Measurements from ENCODE around the gene MYLK.

The MYLK gene

DNA sequence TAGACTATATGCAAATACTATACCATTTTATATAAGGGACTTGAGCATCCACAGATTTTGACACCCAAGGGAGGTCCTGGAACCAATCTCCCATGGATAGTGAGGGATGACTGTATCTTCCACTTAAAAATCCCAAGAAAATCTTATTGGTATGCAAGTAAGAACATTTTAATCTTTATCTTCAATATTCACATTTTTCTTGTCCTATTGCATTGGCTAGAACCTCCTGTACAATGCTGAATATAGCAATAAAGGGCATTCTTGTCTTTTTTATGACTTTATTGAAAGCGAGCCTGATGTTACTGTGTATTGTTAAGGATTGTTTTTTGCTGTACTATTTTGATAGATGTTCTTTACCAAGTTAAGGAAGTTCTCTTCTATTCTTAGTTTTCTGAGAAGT lies 36.9 kb downstream of the MYLK start:
- Histone ChIP-seq H3K4me3 (replicated peaks; ENCODE audit: low read depth, low read length) (no peak overlapping the region), H3K27me3 (replicated peaks; ENCODE audit: control insufficient read depth, insufficient read depth, low read length) (no peaks in the 10 kb centered on the region), H3K36me3 (ENCODE audit: control insufficient read depth, insufficient read depth, low read length) (no peaks in the 10 kb centered on the region)
- TF ChIP-seq, protein P1, sequence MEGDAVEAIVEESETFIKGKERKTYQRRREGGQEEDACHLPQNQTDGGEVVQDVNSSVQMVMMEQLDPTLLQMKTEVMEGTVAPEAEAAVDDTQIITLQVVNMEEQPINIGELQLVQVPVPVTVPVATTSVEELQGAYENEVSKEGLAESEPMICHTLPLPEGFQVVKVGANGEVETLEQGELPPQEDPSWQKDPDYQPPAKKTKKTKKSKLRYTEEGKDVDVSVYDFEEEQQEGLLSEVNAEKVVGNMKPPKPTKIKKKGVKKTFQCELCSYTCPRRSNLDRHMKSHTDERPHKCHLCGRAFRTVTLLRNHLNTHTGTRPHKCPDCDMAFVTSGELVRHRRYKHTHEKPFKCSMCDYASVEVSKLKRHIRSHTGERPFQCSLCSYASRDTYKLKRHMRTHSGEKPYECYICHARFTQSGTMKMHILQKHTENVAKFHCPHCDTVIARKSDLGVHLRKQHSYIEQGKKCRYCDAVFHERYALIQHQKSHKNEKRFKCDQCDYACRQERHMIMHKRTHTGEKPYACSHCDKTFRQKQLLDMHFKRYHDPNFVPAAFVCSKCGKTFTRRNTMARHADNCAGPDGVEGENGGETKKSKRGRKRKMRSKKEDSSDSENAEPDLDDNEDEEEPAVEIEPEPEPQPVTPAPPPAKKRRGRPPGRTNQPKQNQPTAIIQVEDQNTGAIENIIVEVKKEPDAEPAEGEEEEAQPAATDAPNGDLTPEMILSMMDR (IDR thresholded peaks at IDR 0.05; ENCODE audit: insufficient read depth, low read length, poor library complexity, severe bottlenecking), result no peak
- DNase-seq (ENCODE audit: extremely low read depth, insufficient read length), result no peak

DNA sequence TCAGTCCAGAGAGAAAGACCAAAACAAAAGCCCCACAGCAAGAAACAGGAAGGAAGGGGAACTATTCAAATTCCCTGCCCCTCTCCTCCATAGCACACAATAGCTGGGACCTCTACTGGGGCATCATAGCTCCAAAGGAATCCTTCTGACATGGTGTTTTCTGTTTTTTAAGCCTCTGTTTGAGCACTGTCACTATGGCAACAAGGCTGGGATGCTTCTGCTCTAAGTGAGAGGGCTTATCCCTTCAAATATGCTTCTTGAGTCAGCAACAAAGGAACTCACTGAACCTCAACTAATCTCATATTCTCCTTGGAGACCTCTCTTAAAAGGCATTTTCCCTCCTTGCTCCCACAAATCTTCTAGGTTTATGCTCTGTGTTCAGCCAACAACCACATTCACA lies 40.5 kb downstream of the MYLK start:
- Histone ChIP-seq H3K4me3 (replicated peaks; ENCODE audit: low read depth, low read length) (no peak overlapping the region), H3K27me3 (replicated peaks; ENCODE audit: control insufficient read depth, insufficient read depth, low read length) (no peaks in the 10 kb centered on the region), H3K36me3 (ENCODE audit: control insufficient read depth, insufficient read depth, low read length) (no peaks in the 10 kb centered on the region)
- TF ChIP-seq, protein P1 (IDR thresholded peaks at IDR 0.05; ENCODE audit: insufficient read depth, low read length, poor library complexity, severe bottlenecking), result no peak
- no peak for DNase-seq (ENCODE audit: extremely low read depth, insufficient read length)

DNA sequence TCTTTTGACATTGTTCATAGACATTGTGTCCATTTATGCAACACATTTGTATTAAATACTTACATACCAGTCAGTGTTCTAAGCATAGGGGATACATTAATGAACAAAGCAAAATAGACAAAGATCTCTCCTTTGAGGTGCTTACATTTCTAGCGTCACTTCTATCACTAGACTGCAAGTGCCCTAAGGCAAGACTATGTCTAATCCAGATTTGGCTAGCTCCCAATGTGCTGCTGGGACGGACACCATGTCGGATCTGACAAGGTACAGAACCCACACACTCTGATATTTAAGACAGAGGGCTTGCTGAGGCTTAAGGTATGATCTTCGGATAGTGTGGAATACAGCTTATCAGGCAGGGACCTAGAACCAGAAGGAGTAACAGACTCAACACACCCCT lies 41.4 kb downstream of the MYLK start:
- DNase-seq (ENCODE audit: extremely low read depth, insufficient read length), result no peak
- Histone ChIP-seq H3K36me3 (ENCODE audit: control insufficient read depth, insufficient read depth, low read length) (no peaks in the 10 kb centered on the region), H3K27me3 (replicated peaks; ENCODE audit: control insufficient read depth, insufficient read depth, low read length) (no peaks in the 10 kb centered on the region), H3K4me3 (replicated peaks; ENCODE audit: low read depth, low read length) (no peak overlapping the region)
- TF ChIP-seq, protein P1 (IDR thresholded peaks at IDR 0.05; ENCODE audit: insufficient read depth, low read length, poor library complexity, severe bottlenecking), result no peak

DNA sequence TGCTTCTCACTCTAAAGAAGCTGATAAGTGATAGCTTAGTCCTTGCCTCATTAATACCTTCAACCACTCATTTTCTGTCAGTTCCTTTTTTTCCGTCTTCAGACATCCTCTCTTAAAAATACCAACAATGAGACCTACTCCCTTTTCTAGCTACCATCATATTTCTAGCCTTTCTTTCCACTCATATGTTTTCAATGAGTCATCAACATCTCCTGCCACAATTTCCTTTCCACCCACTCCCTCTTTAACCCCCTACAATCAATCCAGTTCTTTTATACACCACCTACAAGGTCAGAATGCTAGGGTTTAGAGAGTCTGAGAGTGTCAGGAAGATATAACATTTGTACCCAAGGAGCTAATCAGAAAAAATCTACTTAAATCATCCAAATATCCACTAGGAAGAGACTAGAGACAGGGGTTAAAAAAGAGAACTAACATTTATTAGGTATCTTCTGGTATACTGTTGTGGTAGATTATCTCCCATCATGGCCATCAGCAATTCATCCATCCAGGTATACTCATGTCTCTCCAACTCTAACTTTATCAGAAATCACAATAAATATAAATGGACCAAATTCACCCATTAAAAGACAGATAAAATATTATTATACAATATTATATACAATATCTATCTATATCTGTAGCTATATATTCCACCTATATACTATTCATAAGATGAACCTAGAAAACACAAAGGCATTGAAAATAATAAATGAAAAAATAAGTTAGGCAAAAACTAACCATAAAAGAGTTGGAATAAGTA lies 42.5 kb downstream of the MYLK start:
- TF ChIP-seq, protein P1 (IDR thresholded peaks at IDR 0.05; ENCODE audit: insufficient read depth, low read length, poor library complexity, severe bottlenecking), result no peak
- Histone ChIP-seq H3K27me3 (replicated peaks; ENCODE audit: control insufficient read depth, insufficient read depth, low read length) (no peaks in the 10 kb centered on the region), H3K36me3 (ENCODE audit: control insufficient read depth, insufficient read depth, low read length) (no peaks in the 10 kb centered on the region), H3K4me3 (replicated peaks; ENCODE audit: low read depth, low read length) (no peak overlapping the region)
- DNase-seq (ENCODE audit: extremely low read depth, insufficient read length), result no peak

DNA sequence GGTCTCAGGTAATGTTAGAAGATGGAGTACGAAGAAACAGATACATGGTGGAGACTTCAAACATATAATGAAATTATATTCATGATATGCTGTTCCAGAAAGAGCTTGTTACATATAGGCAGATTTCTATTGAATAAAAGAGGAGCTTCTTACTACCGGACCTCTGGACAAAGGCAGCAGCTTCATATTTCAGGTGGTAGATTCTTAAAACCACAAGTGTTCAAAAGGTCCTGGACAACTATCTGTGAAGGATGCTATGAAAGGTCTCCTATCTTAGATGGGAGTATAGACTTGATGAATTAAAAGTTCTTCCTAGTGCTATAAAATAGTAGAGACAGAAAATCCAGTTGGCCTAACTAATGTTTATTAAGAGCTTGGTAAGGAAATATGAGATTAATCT lies 43.2 kb downstream of the MYLK start:
- DNase-seq (ENCODE audit: extremely low read depth, insufficient read length), result no peak
- Histone ChIP-seq H3K36me3 (ENCODE audit: control insufficient read depth, insufficient read depth, low read length) (no peaks in the 10 kb centered on the region), H3K27me3 (replicated peaks; ENCODE audit: control insufficient read depth, insufficient read depth, low read length) (no peaks in the 10 kb centered on the region), H3K4me3 (replicated peaks; ENCODE audit: low read depth, low read length) (no peak overlapping the region)
- TF ChIP-seq, protein P1 (IDR thresholded peaks at IDR 0.05; ENCODE audit: insufficient read depth, low read length, poor library complexity, severe bottlenecking), result no peak

DNA sequence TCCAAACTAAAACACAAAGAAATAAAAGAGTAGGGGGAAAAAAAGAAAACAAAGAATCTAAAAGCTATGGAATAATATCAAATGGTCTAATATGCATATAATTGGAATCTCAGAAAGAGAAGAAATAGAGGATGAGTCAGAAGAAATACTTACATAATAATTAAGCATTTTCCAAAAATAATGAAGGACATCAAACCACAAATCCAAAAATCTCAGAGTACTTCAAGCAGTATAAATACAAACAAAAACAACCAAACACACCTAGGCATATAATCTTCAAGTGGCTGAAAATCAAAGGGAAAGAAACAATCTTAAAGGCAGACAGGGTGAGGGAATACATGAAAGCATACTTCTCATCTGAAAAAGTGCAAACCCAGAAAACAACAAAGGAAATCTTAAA lies 46.3 kb downstream of the MYLK start:
- H3K36me3 ChIP-seq (ENCODE audit: control insufficient read depth, insufficient read depth, low read length), result no peaks in the 10 kb centered on the region
- H3K4me3 ChIP-seq (replicated peaks; ENCODE audit: low read depth, low read length), result no peak overlapping the region
- no peak for DNase-seq (ENCODE audit: extremely low read depth, insufficient read length)
- TF ChIP-seq, protein P1 (IDR thresholded peaks at IDR 0.05; ENCODE audit: insufficient read depth, low read length, poor library complexity, severe bottlenecking), result no peak
- no peaks in the 10 kb centered on the region for H3K27me3 ChIP-seq (replicated peaks; ENCODE audit: control insufficient read depth, insufficient read depth, low read length)

Data from GM06990 (cell line).